Neural crest cell (in vitro differentiated cells): ENCODE measurements around the gene COL17A1. TPM values are rescaled to one million over a fixed set of nuclear protein-coding genes. Genes with fewer than 3 reads are reported as not detected.

ENCODE experiments used
- DNase-seq: peaks from one replicate; pipeline ENCODE4 v3.0.0; 2021; ENCODE audit warnings: low read depth, mixed read lengths, low spot score
- H3K27ac Mint-ChIP-seq: one replicate; pipeline ENCODE4 v1.8.0; 2021; ENCODE audit warnings: mild to moderate bottlenecking, mixed read lengths; ENCODE audit not compliant: unreplicated experiment
- H3K27me3 Mint-ChIP-seq: 2 replicates; pipeline ENCODE4 v1.8.0; 2021; ENCODE audit warnings: low read depth, mild to moderate bottlenecking, mixed read lengths
- H3K36me3 Mint-ChIP-seq: 2 replicates; pipeline ENCODE4 v1.8.0; 2021; ENCODE audit warnings: low read depth, mild to moderate bottlenecking, mixed read lengths
- H3K4me1 Mint-ChIP-seq: 2 replicates; pipeline ENCODE4 v1.8.0; 2021; ENCODE audit warnings: mixed read lengths
- H3K4me3 Mint-ChIP-seq: one replicate; pipeline ENCODE4 v1.8.0; 2021; ENCODE audit warnings: mild to moderate bottlenecking, mixed read lengths
- H3K9me3 Mint-ChIP-seq: 2 replicates; pipeline ENCODE4 v1.8.0; 2021; ENCODE audit warnings: mixed read lengths
- CTCF ChIP-seq: fragments of 200-600 bp; sonication (generic); conservative IDR thresholded peaks from 2 replicates; pipeline ENCODE4 v1.5.0; 2021; ENCODE audit warnings: antibody characterized with exemption, mild to moderate bottlenecking
- total RNA-seq: library from RNA; stranded (reverse); gene quantifications from 2 replicates; pipeline ENCODE4 v1.2.1, GENCODE V29; 2021

COL17A1 gene
- total RNA-seq, 1 donor from 2014 or later = not detected

- H3K4me3 Mint-ChIP-seq = no peak overlapping the region
- peaks cover 4% of the 10 kb centered on the region for H3K9me3 Mint-ChIP-seq
- H3K27ac Mint-ChIP-seq = no peak overlapping the region
- DNase-seq = no peak
- peaks cover 4% of the 10 kb centered on the region for H3K36me3 Mint-ChIP-seq
- no peak for TF ChIP-seq CTCF
- H3K4me1 Mint-ChIP-seq = no peaks in the 10 kb centered on the region
- no peaks in the 10 kb centered on the region for H3K27me3 Mint-ChIP-seq
Observed at GRCh38 chr10:104096692-104097091, 11.0 kb upstream of the COL17A1 start.

DNA sequence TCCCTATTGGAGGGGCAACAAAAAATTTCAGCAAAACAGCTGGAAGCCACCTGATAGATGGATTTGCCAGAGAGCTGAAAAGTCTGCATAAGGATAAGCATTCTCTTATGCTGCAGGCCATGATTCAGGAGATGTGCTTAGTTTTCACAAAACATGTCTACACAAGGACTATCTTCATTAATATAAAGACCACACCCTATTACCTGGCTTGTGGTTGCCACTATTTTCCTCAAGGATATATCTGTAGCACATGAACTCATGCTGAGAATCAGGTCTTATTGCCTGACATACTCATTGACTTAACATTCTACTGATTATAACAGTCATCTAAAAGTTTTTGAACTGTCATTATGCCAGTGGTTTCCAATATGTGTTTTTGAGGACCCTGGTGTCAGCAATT, 7.1 kb upstream of the COL17A1 start:
- Mint-ChIP-seq H3K4me1 (no peaks in the 10 kb centered on the region), H3K36me3 (peaks cover 4% of the 10 kb centered on the region), H3K4me3 (no peak overlapping the region), H3K27ac (no peak overlapping the region), H3K27me3 (no peaks in the 10 kb centered on the region), H3K9me3 (peaks cover 4% of the 10 kb centered on the region)
- DNase-seq = no peak
- TF ChIP-seq CTCF = no peak

GRCh38 chr10:104090611-104091010, 4.9 kb upstream of the COL17A1 start:
- Mint-ChIP-seq H3K9me3 (no peaks in the 10 kb centered on the region), H3K4me3 (no peak overlapping the region), H3K4me1 (no peaks in the 10 kb centered on the region), H3K36me3 (no peaks in the 10 kb centered on the region), H3K27ac (no peak overlapping the region), H3K27me3 (peaks cover 2% of the 10 kb centered on the region)
- DNase-seq = no peak
- TF ChIP-seq CTCF = no peak

- DNase-seq = no peak
- no peak overlapping the region for H3K27ac Mint-ChIP-seq
- H3K36me3 Mint-ChIP-seq = no peaks in the 10 kb centered on the region
- H3K4me1 Mint-ChIP-seq = no peaks in the 10 kb centered on the region
- H3K9me3 Mint-ChIP-seq = no peaks in the 10 kb centered on the region
- peaks cover 2% of the 10 kb centered on the region for H3K27me3 Mint-ChIP-seq
- TF ChIP-seq CTCF = no peak
- H3K4me3 Mint-ChIP-seq = no peak overlapping the region
Observed at GRCh38 chr10:104089621-104090020, 3.9 kb upstream of the COL17A1 start.

DNA sequence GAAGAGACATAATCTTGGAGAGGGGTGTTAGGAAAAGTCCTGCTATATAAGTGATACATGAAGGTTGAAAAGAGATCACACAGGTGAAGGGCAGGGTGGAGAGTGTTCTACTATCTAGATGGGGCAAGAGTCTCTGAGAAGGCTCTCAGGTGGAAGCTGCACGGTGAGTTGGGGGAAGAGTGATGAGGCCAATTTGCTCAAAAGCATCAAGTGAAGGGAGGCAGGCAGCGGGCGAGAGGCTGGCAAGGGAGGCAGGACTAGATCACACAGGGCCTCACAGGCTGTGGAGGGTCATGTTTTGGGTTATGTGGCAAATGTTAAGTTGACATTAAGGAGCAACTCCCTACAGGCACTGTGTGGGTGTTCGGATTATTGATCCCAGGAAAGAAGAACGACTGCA, 2.6 kb upstream of the COL17A1 start:
- DNase-seq = no peak
- Mint-ChIP-seq H3K9me3 (no peaks in the 10 kb centered on the region), H3K36me3 (no peaks in the 10 kb centered on the region), H3K4me3 (no peak overlapping the region), H3K4me1 (no peaks in the 10 kb centered on the region), H3K27me3 (peaks cover 2% of the 10 kb centered on the region), H3K27ac (no peak overlapping the region)
- TF ChIP-seq CTCF = no peak
